NCI-H1105 treated with DMSO at 0.1 percent for 48 hours (cell line): Measurements from ENCODE around the gene EPN2.

ENCODE experiments used
- DNase-seq: peaks from one replicate; lab custom pipeline; 2025; lab: John Stamatoyannopoulos, UW

The EPN2 gene

DNA sequence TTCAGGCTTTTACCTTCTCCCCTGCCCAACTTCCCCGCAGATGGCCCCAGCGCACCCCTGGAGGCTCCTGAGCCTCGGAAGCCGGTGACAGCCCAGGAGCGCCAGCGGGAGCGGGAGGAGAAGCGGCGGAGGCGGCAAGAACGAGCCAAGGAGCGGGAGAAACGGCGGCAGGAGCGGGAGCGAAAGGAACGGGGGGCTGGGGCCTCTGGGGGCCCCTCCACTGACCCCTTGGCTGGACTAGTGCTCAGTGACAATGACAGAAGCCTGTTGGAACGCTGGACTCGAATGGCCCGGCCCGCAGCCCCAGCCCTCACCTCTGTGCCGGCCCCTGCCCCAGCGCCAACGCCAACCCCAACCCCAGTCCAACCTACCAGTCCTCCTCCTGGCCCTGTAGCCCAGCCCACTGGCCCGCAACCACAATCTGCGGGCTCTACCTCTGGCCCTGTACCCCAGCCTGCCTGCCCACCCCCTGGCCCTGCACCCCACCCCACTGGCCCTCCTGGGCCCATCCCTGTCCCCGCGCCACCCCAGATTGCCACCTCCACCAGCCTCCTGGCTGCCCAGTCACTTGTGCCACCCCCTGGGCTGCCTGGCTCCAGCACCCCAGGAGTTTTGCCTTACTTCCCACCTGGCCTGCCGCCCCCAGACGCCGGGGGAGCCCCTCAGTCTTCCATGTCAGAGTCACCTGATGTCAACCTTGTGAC, 144.7 kb downstream of the EPN2 start:
- DNase-seq = no peak

- DNase-seq = no peak
These were observed 145.6 kb downstream of the EPN2 start for GRCh38 chr17:19382531-19383444.

DNA sequence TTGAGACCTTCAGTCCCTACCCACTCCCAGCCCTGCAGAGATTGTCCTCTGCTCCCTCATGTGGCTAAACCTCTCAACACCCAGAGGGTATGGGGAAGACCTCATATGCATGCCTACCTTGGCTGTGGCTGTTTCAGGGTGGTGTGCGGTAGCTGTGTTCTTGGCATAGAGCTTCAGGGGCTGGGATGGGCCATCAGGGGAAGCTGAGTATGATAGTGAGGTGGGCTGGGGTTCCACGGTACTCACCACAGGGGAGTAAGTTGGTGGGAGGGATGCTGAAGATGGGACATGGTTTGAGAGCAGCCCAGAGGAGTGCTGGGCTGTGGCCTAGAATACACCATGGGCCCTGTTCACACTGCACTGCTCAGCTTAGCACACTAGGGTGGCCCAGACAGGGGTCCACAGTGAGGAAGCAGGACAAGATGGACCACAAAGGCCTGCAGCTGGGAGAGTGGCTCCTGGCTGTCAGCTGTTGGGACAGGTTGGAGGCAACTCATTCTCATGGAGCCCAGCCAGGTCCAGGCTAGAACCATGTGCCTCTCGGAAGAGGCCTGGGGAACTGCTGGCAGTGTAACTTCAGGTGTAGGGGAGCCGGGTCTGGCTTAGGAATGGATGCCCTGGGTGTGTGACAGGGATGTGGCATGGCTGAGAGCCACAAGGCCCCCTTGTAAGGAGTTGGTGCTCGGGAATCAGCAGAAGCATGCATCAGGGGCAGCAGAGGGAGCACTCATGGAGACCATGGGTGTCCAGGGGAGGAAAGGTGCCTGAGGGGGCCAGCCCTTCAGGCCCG, 146.7 kb downstream of the EPN2 start:
- no peak for DNase-seq

DNA sequence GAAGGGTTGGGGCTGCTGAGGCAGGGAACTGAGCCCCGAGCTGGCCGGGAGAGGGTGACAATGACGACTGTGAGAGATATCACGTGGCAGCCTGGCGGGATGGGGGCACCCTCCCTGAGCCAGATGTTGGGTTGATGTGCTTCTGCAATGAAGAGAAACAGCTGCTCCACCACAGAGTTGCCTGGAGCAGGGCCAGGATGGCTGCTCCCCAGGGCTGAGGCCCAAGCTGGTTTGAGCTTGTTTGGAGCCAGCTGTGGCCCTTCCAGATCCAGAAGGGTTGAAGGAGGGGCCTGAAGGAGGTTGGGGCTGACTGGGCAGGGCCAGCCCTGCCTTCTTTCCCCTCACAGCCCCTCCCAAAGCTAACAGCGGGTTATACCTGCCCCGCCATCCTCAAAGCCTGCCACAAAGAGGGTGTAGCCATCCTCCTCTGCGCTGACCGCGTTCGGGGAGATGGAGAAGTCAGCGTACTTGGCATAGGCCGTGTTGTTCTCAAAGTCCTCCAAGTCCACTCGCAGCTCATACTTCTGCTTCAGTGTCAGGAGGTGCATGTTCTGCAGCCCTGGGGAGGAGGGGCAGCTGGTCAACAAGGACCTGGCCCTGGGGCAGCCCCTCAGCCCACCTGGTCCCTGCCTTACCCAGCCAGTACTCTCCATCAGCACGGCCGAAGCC, 147.7 kb downstream of the EPN2 start:
- DNase-seq = peak; percentile 11

DNA sequence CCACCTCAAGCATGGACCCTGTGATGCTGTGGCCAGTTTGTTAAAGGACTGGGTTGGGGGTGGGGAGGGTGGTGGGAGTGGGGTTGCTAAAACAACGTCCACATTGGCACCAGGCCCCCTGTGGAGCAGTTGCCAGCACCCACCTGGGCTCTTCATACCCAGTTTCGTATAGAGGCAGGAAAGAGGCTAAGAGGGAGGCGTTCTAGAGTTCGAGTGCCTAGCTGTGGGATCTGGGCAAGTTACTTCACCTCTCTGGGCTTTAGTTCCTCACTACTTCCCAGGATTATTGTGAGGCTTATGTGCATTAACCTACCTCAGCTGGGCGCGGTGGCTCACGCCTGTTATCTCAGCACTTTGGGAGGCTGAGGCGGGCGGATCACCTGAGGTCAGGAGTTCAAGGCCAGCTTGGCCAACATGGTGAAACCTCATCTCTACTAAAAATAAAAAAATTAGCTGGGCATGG, 148.4 kb downstream of the EPN2 start:
- no peak for DNase-seq
